ENCODE data around the gene FAH.

Gene FAH

GRCh38 chr15:80210611-80211573 lies 58.1 kb downstream of the FAH start:
- no peak for DNase-seq
- in situ Hi-C loops (cut with MboI; ENCODE audit: low pct_unique_long_range_greater_than_20kb, low sequenced_read_pairs): no loop called here

- DNase-seq: no peak
- in situ Hi-C loops (cut with MboI; ENCODE audit: low pct_unique_long_range_greater_than_20kb, low sequenced_read_pairs): no loop called here
Measured at GRCh38 chr15:80211976-80212375, 59.2 kb downstream of the FAH start.

GRCh38 chr15:80214910-80215309 lies 62.1 kb downstream of the FAH start:
- in situ Hi-C loops (cut with MboI; ENCODE audit: low pct_unique_long_range_greater_than_20kb, low sequenced_read_pairs): no loop called here
- no peak for DNase-seq

- in situ Hi-C loops (cut with MboI; ENCODE audit: low pct_unique_long_range_greater_than_20kb, low sequenced_read_pairs): no loop called here
- DNase-seq: no peak
Measured at GRCh38 chr15:80216141-80216540, 63.3 kb downstream of the FAH start.

- in situ Hi-C loops (cut with MboI; ENCODE audit: low pct_unique_long_range_greater_than_20kb, low sequenced_read_pairs): no loop called here
- DNase-seq: no peak
Measured at GRCh38 chr15:80216911-80217310, 64.1 kb downstream of the FAH start.

GRCh38 chr15:80217327-80217900 lies 64.6 kb downstream of the FAH start:
- no peak for DNase-seq
- in situ Hi-C loops (cut with MboI; ENCODE audit: low pct_unique_long_range_greater_than_20kb, low sequenced_read_pairs): no loop called here

- no peak for DNase-seq
- in situ Hi-C loops (cut with MboI; ENCODE audit: low pct_unique_long_range_greater_than_20kb, low sequenced_read_pairs): no loop called here
Measured at GRCh38 chr15:80219955-80220354, 67.2 kb downstream of the FAH start.

- no peak for DNase-seq
- in situ Hi-C loops (cut with MboI; ENCODE audit: low pct_unique_long_range_greater_than_20kb, low sequenced_read_pairs): no loop called here
Measured at GRCh38 chr15:80228959-80229610, 76.3 kb downstream of the FAH start.

- no peak for DNase-seq
- in situ Hi-C loops (cut with MboI; ENCODE audit: low pct_unique_long_range_greater_than_20kb, low sequenced_read_pairs): no loop called here
Measured at GRCh38 chr15:80231371-80231770, 78.6 kb downstream of the FAH start.

- in situ Hi-C loops (cut with MboI; ENCODE audit: low pct_unique_long_range_greater_than_20kb, low sequenced_read_pairs): no loop called here
- DNase-seq: no peak
Measured at GRCh38 chr15:80233581-80233980, 80.8 kb downstream of the FAH start.

- DNase-seq: peak; percentile 43
- in situ Hi-C loops (cut with MboI; ENCODE audit: low pct_unique_long_range_greater_than_20kb, low sequenced_read_pairs): no loop called here
Measured at GRCh38 chr15:80234883-80235282, 82.1 kb downstream of the FAH start.
